GM12878 (cell line): ENCODE measurements around the gene RAB26. TPM values are rescaled to one million over a fixed set of nuclear protein-coding genes. Genes with fewer than 3 reads are reported as not detected.
"Not testable (repeated sequence)": the region's sequence is repeated elsewhere in the genome, so short reads cannot be mapped to it uniquely, and the experiment has no call there.

Source experiments
- ATAC-seq: fragments of 200-7000 bp; cut with Tn5 transposase; 3 replicates; pipeline ENCODE4 v1.9.1; 2020; ENCODE audit warnings: mild to moderate bottlenecking, moderate library complexity
- BruUV-seq: library from RNA; stranded (reverse); fragments of 400-500 nt; replicated peaks from 2 replicates; lab custom pipeline; 2021; lab: Mats Ljungman, UMichigan
- CTCF ChIA-PET: fragments of 300-600 bp; sonication (Branson Sonifier 250); formaldehyde crosslinking; extraction: SDS; loops from one replicate; lab custom pipeline; 2021; ENCODE audit warnings: inconsistent platforms; lab: Yijun Ruan, JAX
- POLR2A ChIA-PET: fragments of 350-600 bp; formaldehyde crosslinking; extraction: SDS; loops from one replicate; lab custom pipeline; 2021; ENCODE audit warnings: inconsistent platforms; lab: Charles Lee
- RAD21 ChIA-PET: fragments of 300-600 bp; sonication (Branson Sonifier 250); formaldehyde crosslinking; loops from one replicate; lab custom pipeline; 2023; ENCODE audit warnings: antibody characterized with exemption; ENCODE audit not compliant: unreplicated experiment; lab: Charles Lee
- SMC1A ChIA-PET: fragments of 300-600 bp; sonication (Branson Sonifier 250); formaldehyde crosslinking; loops from one replicate; lab custom pipeline; 2023; ENCODE audit not compliant: unreplicated experiment, uncharacterized antibody; lab: Charles Lee
- DNase-seq: peaks from one replicate; pipeline ENCODE4 v3.0.0-alpha.2; 2011; ENCODE audit warnings: low read depth, low spot score
- FAIRE-seq: peaks from 3 replicates; lab custom pipeline; 2011; peaks lifted over from hg19 to GRCh38; lab: Jason Lieb, UNC
- H2AFZ ChIP-seq: 2 replicates; pipeline ENCODE4 v1.6.0; 2011; ENCODE audit warnings: low read depth, low read length, control low read depth; ENCODE audit not compliant: control insufficient read depth
- H3K27ac ChIP-seq: 2 replicates; pipeline ENCODE4 v1.5.1; 2011; ENCODE audit warnings: control low read depth; ENCODE audit not compliant: control insufficient read depth, insufficient read depth
- H3K27me3 ChIP-seq, 2 experiments: replicated peaks in 1 of 2; 2 replicates each; pipeline versions ENCODE4 v1.6.0 to v1.6.1; 2011; ENCODE audit warnings: low read length in 1 of 2; ENCODE audit not compliant: control insufficient read depth in 2 of 2, insufficient read depth in 2 of 2
- H3K36me3 ChIP-seq, 2 experiments: 2 replicates each; pipeline ENCODE4 v1.5.1; 2011; ENCODE audit warnings: low read length in 1 of 2; ENCODE audit not compliant: control insufficient read depth in 2 of 2, insufficient read depth in 2 of 2
- H3K4me1 ChIP-seq: 2 replicates; pipeline ENCODE4 v1.6.1; 2011; ENCODE audit warnings: mild to moderate bottlenecking, low read length, moderate library complexity, mixed read lengths; ENCODE audit not compliant: control insufficient read depth, insufficient read depth
- H3K4me2 ChIP-seq: 2 replicates; pipeline ENCODE4 v1.6.0; 2011; ENCODE audit warnings: control low read depth; ENCODE audit not compliant: control insufficient read depth, insufficient read depth
- H3K4me3 ChIP-seq: fragments of 200-600 bp; sonication (generic); 2 replicates; pipeline ENCODE4 v1.5.1; 2016
- H3K79me2 ChIP-seq: 2 replicates; pipeline ENCODE4 v1.6.0; 2011; ENCODE audit warnings: low read length; ENCODE audit not compliant: control insufficient read depth, insufficient read depth
- H3K9ac ChIP-seq: 2 replicates; pipeline ENCODE4 v1.8.0; 2011; ENCODE audit warnings: low read length, control low read depth, mixed read lengths; ENCODE audit not compliant: control insufficient read depth, insufficient read depth
- H3K9me3 ChIP-seq: replicated peaks from 3 replicates; pipeline ENCODE4 v1.5.1; 2011; ENCODE audit warnings: mild to moderate bottlenecking, low read length; ENCODE audit not compliant: control insufficient read depth, insufficient read depth
- H4K20me1 ChIP-seq: 2 replicates; pipeline ENCODE4 v1.6.0; 2011; ENCODE audit not compliant: control insufficient read depth, insufficient read depth
- WGBS: methylation state at CpG from one replicate; pipeline ENCODE4 v1.1.6; 2016; ENCODE audit warnings: low lambda C conversion rate; ENCODE audit not compliant: insufficient replicate concordance, insufficient coverage; ENCODE audit errors: missing lambda C conversion rate; 5-methylcytosine and 5-hydroxymethylcytosine counted together
- in situ Hi-C: fragments of 300-500 bp; cut with MboI; formaldehyde crosslinking; loops from 9 replicates; pipeline ENCODE4 v1.14.3; 2018; ENCODE audit warnings: mixed read lengths
- intact Hi-C: fragments of 100-400 bp; cut with micrococcal nuclease; formaldehyde crosslinking; loops from one replicate; pipeline ENCODE4 v1.14.2; 2022; ENCODE audit not compliant: unreplicated experiment
- polyA plus RNA-seq, 11 experiments: library from polyadenylated mRNA; depleted of rRNA in 4 of 11; unstranded in 6 of 11; stranded (reverse) in 5 of 11; fragments of >200 nt; fragmentation: Nextera tagmentation in 4 of 11; fragmentation: Illumina TruSeq in 1 of 11; extraction: Ambion mirVana in 4 of 11; extraction: Trizol in 1 of 11; gene quantifications; 1 replicate in 1 of 11; 2 replicates in 10 of 11; pipeline versions ENCODE4 v1.2.1 to v1.2.3, GENCODE V29; 2011 to 2016; ENCODE audit warnings: inconsistent platforms in 2 of 11, missing spikeins in 2 of 11, low read depth in 1 of 11
- total RNA-seq, 4 experiments: library from RNA; depleted of rRNA in 3 of 4; stranded (reverse); fragments of >200 nt in 3 of 4; fragmentation: Illumina TruSeq in 1 of 4; extraction: Trizol in 1 of 4; gene quantifications; 2 replicates each; pipeline versions ENCODE4 v1.2.1 to v1.2.3, GENCODE V29; 2013 to 2021

The RAB26 gene
- total and polyA plus RNA-seq, 10 of the 15 experiments (the other 5 are each of a cell fraction or from before 2014, with no cell fraction given) = 0.13 to 4.5 (median 0.33) TPM; not detected in 1

GRCh38 chr16:2107121-2107790, 41.2 kb upstream of the RAB26 start:
- POLR2A ChIA-PET, intact Hi-C loops, in situ Hi-C loops, H3K9me3 ChIP-seq, H4K20me1 ChIP-seq, H3K27me3 ChIP-seq, H2AFZ ChIP-seq, H3K4me2 ChIP-seq, H3K27ac ChIP-seq, ATAC-seq, CTCF ChIA-PET, H3K36me3 ChIP-seq, H3K4me1 ChIP-seq, RAD21 ChIA-PET, H3K9ac ChIP-seq, H3K4me3 ChIP-seq, DNase-seq, FAIRE-seq, BruUV-seq, H3K79me2 ChIP-seq, SMC1A ChIA-PET: not testable (repeated sequence)
- WGBS = 64% methylated on average over 15 of the region's 17 CpGs

GRCh38 chr16:2107791-2108125, 40.7 kb upstream of the RAB26 start:
- H4K20me1 ChIP-seq, H3K9me3 ChIP-seq, FAIRE-seq, SMC1A ChIA-PET, H3K79me2 ChIP-seq, DNase-seq, H3K27ac ChIP-seq, H3K36me3 ChIP-seq, H3K27me3 ChIP-seq, BruUV-seq, H3K4me2 ChIP-seq, POLR2A ChIA-PET, intact Hi-C loops, H3K4me3 ChIP-seq, H3K9ac ChIP-seq, CTCF ChIA-PET, in situ Hi-C loops, RAD21 ChIA-PET, H2AFZ ChIP-seq, H3K4me1 ChIP-seq, ATAC-seq: not testable (repeated sequence)
- WGBS = 98% methylated on average over 22 of the region's 23 CpGs

GRCh38 chr16:2108446-2109270, 39.8 kb upstream of the RAB26 start:
- H3K4me1 ChIP-seq, H3K27ac ChIP-seq, SMC1A ChIA-PET, H3K36me3 ChIP-seq, H4K20me1 ChIP-seq, DNase-seq, in situ Hi-C loops, H3K27me3 ChIP-seq, POLR2A ChIA-PET, H3K79me2 ChIP-seq, CTCF ChIA-PET, FAIRE-seq, RAD21 ChIA-PET, ATAC-seq, H3K4me2 ChIP-seq, H2AFZ ChIP-seq, H3K4me3 ChIP-seq, H3K9me3 ChIP-seq, H3K9ac ChIP-seq, BruUV-seq, intact Hi-C loops: not testable (repeated sequence)
- WGBS = 97% methylated on average over 41 of the region's 73 CpGs

GRCh38 chr16:2109271-2109580, 39.2 kb upstream of the RAB26 start:
- H3K36me3 ChIP-seq, H3K27me3 ChIP-seq, BruUV-seq, in situ Hi-C loops, CTCF ChIA-PET, H3K27ac ChIP-seq, H4K20me1 ChIP-seq, SMC1A ChIA-PET, intact Hi-C loops, H3K9ac ChIP-seq, H3K9me3 ChIP-seq, H3K4me2 ChIP-seq, DNase-seq, H3K4me1 ChIP-seq, H3K79me2 ChIP-seq, ATAC-seq, FAIRE-seq, H3K4me3 ChIP-seq, POLR2A ChIA-PET, RAD21 ChIA-PET, H2AFZ ChIP-seq: not testable (repeated sequence)
- WGBS = 96% methylated on average over 24 of the region's 25 CpGs
